Measurements from ENCODE around the gene TBC1D16. TPM values are rescaled to one million over a fixed set of nuclear protein-coding genes. Genes with fewer than 3 reads are reported as not detected.
A peak's percentile ranks its signal among the peaks of the same experiment; 100 is the strongest.

The TBC1D16 gene
- total and polyA plus RNA-seq, 12 donors, result 4.8 to 23.3 (median 17.0) TPM

DNA sequence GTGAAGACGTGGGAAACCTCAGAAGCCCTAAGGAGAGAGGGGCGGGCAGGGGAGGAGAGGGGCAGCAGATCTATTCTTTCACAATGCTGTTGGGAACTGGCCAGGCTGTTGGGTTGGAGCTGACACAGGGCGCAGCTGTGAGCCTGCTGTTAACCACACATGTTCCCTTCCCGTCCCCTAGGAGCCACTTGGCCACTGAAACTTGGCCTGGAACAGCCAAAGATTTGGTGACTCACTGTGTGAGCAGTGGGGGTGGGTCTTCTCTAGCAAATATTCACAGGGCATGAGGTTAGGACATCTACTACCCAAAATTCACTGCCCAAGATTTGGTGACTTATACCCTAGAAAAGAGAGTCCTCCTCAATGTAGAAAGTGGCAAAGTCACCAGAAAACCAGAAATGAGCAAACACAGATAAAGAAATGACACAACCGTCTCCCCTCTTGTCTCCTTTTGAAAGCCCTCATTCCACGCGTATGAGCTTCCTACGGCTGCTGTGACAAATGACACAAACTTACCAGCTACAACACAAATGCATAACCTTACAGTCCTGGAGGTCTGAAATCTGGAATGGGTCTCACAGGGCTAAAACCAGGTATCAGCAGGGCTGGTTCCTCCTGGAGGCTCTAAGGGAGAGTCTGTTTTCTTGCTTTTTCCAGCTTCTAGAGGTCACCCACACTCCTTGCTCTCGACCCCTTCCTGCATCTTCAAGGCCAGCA, 6.3 kb downstream of the TBC1D16 start:
- Histone ChIP-seq H3K36me3 (no peaks in the 10 kb centered on the region), H3K27me3 (peaks cover 0 to 7% (median 0%) of the 10 kb centered on the region in 7 donors), H3K9me3 (no peaks in the 10 kb centered on the region), H3K4me1 (peaks cover 0 to 40% (median 19%) of the 10 kb centered on the region in 9 donors), H3K4me3 (peak overlapping the region in 1 of 10 donors; percentile 14), H3K27ac (peak overlapping the region in 9 of 10 donors; percentile 25 to 75 (median 55))
- DNase-seq (peak; percentile 79 to 82), ATAC-seq (peak; percentile 82 to 88 (median 86))
- intact Hi-C loops (cut with DNase I), result no loop called here
- whole genome bisulfite sequencing, 2 donors, result 68 to 79% methylated on average over 9 of the region's 9 CpGs
- TF ChIP-seq, protein P1, sequence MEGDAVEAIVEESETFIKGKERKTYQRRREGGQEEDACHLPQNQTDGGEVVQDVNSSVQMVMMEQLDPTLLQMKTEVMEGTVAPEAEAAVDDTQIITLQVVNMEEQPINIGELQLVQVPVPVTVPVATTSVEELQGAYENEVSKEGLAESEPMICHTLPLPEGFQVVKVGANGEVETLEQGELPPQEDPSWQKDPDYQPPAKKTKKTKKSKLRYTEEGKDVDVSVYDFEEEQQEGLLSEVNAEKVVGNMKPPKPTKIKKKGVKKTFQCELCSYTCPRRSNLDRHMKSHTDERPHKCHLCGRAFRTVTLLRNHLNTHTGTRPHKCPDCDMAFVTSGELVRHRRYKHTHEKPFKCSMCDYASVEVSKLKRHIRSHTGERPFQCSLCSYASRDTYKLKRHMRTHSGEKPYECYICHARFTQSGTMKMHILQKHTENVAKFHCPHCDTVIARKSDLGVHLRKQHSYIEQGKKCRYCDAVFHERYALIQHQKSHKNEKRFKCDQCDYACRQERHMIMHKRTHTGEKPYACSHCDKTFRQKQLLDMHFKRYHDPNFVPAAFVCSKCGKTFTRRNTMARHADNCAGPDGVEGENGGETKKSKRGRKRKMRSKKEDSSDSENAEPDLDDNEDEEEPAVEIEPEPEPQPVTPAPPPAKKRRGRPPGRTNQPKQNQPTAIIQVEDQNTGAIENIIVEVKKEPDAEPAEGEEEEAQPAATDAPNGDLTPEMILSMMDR (IDR thresholded peaks at IDR 0.05), result no peak

DNA sequence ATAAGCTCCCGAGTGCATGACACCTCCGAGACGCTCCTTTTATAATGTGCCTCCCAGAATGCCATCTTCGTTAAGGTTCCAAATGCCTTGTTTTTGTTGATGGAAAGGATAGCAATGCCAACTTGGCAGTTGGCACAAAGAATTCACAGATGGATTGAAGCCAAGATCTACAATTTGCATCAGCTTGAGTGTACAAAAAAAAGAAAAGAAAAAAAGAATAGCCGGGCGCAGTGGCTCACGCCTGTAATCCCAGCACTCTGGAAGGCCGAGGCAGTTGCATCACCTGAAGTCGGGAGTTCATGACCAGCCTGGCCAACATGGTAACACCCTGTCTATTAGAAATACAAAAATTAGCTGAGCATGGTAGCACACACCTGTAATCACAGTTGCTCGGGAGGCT, 7.6 kb downstream of the TBC1D16 start:
- no peak for DNase-seq
- Histone ChIP-seq H3K9me3 (no peaks in the 10 kb centered on the region), H3K27me3 (no peaks in the 10 kb centered on the region), H3K4me1 (peaks cover 0 to 39% (median 15%) of the 10 kb centered on the region in 9 donors), H3K36me3 (no peaks in the 10 kb centered on the region), H3K4me3 (no peak overlapping the region), H3K27ac (peak overlapping the region in 7 of 10 donors; percentile 3 to 71 (median 58))
- TF ChIP-seq, protein P1 (IDR thresholded peaks at IDR 0.05), result no peak
- 90 to 93% methylated on average over 10 of the region's 10 CpGs for WGBS, 2 donors
- intact Hi-C loops (cut with DNase I), result no loop called here
- no peak for ATAC-seq

DNA sequence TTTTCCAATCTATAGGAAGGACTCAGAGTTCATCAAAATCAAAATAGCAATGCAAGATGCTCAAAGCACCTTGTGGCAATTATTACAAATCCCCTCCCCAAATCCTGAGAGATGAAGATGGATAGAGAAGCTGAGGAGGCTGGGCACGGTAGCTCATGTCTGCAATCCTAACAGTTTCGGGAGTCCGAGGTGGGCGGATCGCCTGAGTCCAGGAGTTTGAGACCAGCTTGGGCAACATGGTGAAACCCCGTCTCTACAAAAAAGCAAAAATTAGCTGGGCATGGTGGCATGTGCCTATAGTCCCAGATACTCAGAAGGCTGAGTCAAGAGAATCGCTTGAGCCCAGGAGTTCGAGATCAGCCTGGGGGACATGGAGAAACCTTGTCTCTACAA, 8.6 kb downstream of the TBC1D16 start:
- Histone ChIP-seq H3K4me3 (no peak overlapping the region), H3K9me3 (no peaks in the 10 kb centered on the region), H3K27me3 (no peaks in the 10 kb centered on the region), H3K36me3 (no peaks in the 10 kb centered on the region), H3K4me1 (peaks cover 0 to 39% (median 15%) of the 10 kb centered on the region in 9 donors), H3K27ac (no peak overlapping the region)
- no peak for ATAC-seq
- no peak for DNase-seq
- 98 to 99% methylated on average over 8 of the region's 8 CpGs for WGBS, 2 donors
- intact Hi-C loops (cut with DNase I), result no loop called here
- TF ChIP-seq, protein P1 (IDR thresholded peaks at IDR 0.05), result no peak

DNA sequence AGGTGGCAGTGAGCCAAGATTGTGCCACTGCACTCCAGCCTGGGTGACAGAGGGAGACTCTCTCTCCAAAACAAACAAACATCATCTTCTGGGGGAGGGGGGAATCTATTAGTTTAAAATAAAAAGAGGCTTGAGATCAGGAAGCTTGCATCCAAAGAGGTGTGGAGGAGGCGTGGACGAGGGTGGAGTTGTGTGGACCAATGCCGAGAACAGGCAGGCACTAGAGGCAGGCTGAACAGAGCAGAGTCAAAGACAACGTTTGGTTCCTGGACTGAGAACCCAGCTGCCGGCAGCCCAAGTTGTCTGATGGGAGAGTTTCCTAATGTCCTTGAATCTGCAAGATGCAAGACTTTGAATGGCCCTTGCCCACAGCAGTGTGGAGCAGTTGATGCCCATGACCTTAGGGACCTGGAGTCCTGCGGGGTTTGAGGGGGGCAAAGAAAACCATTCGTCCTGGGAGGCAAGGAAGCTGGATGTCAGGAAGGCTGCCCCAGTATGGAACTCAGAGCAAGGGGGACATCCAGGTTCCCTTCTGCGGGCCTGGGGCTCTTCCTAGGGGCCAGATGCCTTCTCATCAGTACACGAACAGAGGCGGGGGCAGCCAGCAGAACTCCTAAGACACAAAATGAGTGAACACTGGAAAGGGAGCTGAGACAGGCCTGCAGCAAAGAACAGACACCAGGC, 9.2 kb downstream of the TBC1D16 start:
- ATAC-seq, result no peak
- 75 to 79% methylated on average over 10 of the region's 10 CpGs for WGBS, 2 donors
- H3K4me3 ChIP-seq, result no peak overlapping the region
- no peak for DNase-seq
- H3K27ac ChIP-seq, result no peak overlapping the region
- intact Hi-C loops (cut with DNase I), result no loop called here
- TF ChIP-seq, protein P1 (IDR thresholded peaks at IDR 0.05), result no peak
- H3K9me3 ChIP-seq, result no peaks in the 10 kb centered on the region
- no peaks in the 10 kb centered on the region for H3K27me3 ChIP-seq
- no peaks in the 10 kb centered on the region for H3K36me3 ChIP-seq
- peaks cover 0 to 39% (median 15%) of the 10 kb centered on the region in 9 donors for H3K4me1 ChIP-seq
